HG03108 (cell line): ENCODE data around the gene ERCC6L2.

Source experiments
- ATAC-seq: cut with Tn5 transposase; IDR thresholded peaks from one replicate; pipeline ENCODE4 v1.9.1; 2021; ENCODE audit warnings: moderate library complexity; ENCODE audit not compliant: unreplicated experiment

Gene ERCC6L2

GRCh38 chr9:95971815-95972214 lies 96.3 kb downstream of the ERCC6L2 start:
- ATAC-seq: no peak

DNA sequence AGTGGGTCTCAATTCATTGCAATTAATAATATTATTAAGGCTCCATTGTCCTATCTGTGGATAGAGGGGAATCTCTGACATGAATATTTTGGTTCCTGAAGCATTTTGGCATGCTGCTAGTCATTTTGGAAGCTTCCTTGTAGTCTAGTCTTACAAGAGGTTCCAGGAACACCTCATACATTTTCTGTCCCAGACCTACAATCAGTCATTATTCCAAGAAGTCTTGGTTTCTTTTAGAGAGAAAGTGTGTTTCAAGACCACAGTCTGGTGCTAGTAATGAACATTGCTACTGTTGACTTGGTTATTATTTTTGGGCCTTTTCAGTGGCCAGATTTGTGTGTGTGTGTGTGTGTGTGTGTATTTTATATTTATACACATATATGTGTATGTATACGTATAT lies 98.9 kb downstream of the ERCC6L2 start:
- no peak for ATAC-seq

DNA sequence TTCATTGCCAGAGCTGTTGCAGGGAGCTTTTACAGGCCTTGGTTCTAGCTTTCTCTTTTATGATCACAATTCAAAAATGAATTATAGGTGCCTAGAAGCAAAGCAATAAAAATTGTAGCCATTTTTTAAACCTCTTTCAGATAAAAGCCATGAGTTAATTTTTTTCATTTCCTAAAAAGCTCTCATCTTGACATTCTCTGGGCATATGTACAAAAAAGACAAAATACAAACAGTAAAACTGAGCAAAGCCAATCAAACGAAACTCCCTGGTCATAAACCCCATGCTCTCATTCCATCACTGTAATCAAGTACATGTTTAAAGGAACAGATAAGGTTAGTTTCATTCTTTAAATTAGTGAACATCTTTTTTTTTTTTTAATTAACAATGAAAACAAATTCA lies 101.9 kb downstream of the ERCC6L2 start:
- ATAC-seq: no peak

DNA sequence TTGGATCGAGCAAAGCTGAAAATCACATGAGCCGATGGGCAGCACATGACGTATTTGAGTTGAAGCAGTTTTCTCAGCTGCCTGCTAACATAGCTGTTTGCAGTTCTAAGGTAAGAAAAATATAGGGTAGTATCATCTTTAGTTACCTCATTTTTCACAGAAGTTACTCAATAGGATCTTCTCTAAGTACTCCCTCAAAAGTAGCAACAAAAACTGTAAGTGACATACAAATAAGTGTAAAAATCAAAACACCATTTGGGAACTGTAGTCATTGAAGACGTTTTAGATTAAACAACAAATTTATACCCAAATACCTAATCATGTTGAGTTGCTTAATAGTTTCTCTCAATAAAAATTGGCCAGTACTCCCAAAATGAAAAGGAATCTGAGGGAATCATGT lies 102.6 kb downstream of the ERCC6L2 start:
- no peak for ATAC-seq

GRCh38 chr9:95979446-95979845 lies 104.0 kb downstream of the ERCC6L2 start:
- ATAC-seq: no peak

DNA sequence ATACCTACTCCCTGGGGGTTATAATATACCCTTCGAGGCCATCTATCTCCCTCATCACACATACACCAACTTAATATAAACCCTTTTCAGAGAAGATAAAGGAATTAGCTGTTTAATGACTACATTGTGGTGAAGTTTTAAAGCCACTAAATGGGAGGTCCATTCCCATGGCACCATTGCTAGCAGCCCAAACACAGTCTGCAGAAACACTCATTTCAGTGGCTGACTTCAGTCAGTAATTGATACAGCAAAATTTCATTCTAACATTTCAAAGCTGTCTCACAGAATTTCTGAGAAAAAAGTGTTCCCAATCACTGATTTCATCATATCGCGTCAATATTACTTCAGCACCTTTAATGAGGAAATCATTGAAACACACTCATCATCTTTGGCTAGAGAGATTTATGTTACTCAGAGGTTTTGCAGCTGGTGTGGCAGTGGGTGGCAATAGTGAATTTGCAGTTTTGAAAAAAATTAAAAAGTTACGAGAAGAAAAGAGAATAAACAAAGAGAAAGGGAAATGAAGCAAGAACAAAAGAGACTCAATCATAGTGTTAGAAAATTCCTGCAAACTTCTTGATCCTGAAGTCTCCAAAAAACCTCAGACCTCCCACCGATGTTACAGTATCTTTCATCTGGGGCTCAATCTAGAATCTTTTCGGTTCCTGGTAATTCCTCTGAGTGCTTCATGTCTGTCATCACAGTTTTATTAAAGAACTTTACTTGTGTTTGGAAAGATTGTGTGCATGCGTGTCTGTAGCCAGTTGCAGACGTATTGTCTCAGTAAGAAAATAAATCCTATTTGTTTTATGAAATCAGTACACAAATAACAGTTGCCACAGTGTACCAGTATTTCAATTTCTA lies 105.0 kb downstream of the ERCC6L2 start:
- no peak for ATAC-seq

- ATAC-seq: no peak
Measured at GRCh38 chr9:95981761-95982390, 106.4 kb downstream of the ERCC6L2 start.

GRCh38 chr9:95985440-95986055 lies 110.1 kb downstream of the ERCC6L2 start:
- ATAC-seq: no peak

DNA sequence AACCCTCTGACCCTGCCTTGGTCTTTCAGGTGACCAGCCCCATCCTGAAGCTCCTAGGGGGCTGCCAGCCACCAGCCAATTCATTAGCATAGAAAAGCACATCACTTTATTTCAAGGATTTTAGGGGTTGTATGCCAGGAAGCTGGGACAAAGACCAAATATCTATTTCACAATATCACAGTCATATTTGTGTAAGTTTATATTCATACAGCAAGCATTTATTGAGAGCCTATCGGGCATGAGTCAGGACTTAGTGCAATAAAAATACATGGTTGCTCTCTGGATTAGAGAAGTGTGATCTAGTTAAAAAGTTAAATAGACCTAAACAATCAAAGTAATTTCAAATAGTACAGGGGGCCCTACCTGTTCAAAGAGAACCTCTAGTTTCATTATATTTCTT lies 113.8 kb downstream of the ERCC6L2 start:
- ATAC-seq: no peak

- no peak for ATAC-seq
Measured at GRCh38 chr9:95991326-95991725, 115.8 kb downstream of the ERCC6L2 start.

DNA sequence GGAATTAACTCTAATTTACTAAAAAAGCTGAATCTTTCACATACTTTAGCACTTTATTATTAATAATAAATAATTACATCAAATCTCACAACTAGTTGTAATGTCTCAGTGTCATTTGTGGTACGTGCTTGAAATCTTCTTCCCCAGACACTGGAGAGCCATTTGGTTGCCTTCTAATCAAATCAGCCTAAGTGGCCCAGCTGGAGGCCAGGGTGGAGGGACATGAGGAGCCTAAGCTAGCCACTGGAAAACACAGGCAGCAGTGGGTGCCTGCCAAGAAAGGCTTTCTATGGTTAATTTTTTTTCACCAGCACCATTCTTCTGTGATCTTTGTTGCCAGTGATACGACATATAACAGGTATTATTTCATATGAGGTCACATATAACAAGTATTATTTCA lies 117.0 kb downstream of the ERCC6L2 start:
- no peak for ATAC-seq

DNA sequence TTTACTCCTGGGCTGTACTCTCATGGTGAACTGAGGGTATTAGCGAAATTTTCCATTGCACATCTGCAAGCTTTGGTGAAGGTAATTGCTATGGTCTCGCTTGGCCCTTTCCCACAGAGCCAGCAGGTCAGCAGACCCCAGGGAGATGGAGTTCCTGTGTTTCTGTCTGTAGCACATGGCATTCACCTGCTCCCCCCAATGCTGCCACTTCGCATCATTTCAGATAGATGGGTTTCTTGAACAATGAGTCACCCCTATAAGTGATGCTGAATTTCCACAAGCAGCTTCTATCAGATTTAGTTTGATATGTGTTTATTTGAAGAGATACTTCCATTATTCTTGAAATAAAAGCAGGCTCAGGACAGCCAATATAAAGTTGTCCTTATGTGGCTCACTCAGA lies 117.8 kb downstream of the ERCC6L2 start:
- ATAC-seq: no peak

DNA sequence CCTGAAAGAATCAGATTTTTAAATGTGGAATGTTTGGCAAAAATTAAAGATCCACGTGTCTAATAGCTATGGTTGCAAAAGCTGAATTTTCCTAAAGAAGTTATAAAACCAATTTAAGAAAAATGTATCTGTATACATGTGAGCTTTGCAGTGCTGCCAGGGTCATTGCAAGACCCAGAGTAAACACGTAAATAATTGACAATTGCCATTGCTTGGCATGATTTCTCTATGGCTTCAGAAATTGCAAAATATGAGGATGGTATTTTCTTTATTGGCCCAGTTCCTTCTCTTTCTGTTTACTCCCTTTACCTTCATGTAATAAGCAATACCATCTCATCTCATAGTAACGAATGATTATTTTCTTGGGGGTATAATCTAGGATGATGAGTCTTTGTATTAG lies 123.9 kb downstream of the ERCC6L2 start:
- no peak for ATAC-seq

DNA sequence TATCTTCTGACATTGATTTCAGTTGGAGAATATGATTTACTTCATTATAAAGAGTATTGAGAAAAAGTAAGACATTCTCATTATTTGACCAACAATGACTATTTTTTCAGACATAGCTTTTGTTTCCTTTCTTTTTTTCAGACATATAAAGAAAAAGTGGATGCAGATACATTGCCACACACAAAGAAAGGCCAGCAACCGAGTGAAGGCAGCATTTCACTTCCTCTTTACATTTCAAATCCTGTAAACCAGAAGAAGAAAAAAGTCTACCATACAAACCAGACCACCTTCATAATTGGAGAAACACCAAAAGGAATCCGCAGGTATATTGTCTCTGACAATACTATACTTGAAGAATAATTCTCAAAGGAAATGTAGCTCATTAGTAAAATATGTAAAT lies 128.9 kb downstream of the ERCC6L2 start:
- no peak for ATAC-seq

GRCh38 chr9:96006296-96006879 lies 130.9 kb downstream of the ERCC6L2 start:
- no peak for ATAC-seq

DNA sequence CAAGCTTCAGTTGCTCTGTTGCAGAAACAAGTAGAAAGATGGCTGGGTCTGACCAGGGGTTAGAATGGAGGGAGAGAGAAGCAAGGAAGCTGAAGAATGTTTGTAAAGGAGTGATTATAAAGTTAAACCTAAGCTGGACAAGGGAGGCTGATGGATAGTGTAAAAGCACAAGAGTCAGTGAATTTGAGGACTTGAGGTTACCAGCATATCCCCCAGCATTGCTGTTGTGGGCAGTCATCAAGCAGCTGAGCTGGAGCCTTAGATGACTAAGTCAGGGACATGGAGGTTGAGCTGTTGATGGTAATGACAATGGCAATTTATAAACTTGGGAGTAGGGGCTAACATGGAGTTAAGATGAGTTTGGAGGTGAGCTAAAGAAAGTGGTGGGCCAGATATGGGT lies 131.5 kb downstream of the ERCC6L2 start:
- no peak for ATAC-seq

DNA sequence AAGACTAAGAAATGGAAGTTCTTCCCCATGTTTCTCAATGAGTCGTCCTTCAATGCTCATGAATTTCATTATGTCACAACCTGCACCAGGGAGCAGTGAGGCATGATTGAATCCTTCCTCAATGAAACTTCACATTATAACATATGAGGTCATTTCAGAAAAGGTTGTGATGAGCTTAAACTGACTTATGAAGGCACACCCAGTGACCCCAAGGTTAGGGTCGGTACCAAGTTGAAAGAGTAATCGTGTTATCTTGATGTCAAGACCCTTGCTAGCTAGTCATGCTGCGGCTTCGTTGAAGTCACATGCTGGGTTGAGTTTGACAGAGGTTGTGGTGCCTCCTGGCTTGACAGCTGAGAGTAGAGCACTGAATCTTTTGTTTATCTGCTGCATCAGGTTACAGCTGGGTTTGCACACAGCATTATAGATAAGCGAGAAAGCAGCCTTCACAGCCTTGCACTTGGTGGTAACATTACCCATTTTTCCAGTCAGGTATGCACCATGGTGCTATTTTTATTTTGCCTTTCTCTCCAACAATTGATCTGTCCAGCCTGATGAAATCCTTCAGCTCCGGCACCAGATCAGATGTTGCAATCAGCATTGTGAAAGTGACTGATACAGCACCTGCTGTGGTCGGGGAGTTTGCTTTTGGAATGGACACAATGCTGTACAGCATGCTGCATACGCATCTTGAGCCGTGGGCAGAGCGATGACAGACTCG lies 133.2 kb downstream of the ERCC6L2 start:
- no peak for ATAC-seq

GRCh38 chr9:96009223-96009602 lies 133.7 kb downstream of the ERCC6L2 start:
- ATAC-seq: no peak

DNA sequence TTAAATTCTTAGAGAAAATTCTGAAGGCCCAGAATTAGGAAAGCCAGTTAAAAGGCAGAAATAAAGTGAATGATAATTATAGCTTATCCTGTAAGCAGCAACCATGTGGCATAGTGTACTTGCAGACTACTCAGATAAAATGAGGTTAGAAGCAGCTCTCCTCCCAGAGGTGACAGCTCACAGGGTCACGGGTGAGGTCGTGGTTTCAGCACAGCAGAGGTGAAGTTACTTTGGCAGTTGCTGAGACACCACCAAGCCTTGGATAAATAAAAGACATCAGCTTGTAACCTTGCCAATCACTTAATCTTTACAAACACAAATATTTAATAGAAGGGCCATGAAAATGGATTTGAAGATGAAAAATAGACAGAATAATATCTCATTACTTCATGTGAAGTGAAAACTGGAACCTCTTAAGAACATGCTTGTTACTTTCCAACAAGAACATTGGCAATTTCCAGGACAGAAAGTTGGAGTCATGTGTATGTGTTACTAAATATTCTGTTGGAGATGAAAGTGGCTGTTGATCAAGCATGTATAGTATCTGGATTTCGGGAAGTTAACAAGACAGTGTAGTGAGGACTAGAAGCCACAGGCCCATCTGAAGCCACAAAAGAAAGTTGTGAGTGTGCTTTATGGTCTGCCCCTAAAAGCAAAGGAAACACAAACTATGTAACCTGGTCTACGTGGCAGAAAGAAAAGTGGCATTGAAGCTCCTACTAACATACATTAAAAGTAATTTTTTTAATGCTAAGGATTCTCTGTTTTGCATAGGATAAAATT lies 134.4 kb downstream of the ERCC6L2 start:
- no peak for ATAC-seq

GRCh38 chr9:96014078-96014477 lies 138.6 kb downstream of the ERCC6L2 start:
- ATAC-seq: no peak
